IMR-90 (cell line): Measurements from ENCODE around the gene ACYP2.

ENCODE experiments used
- CEBPB ChIP-seq: IDR thresholded peaks from 2 replicates; pipeline ENCODE4 v1.6.1; 2012; ENCODE audit warnings: low read depth, low read length, improper control_type of control experiment
- POLR2A ChIP-seq: IDR thresholded peaks from 2 replicates; pipeline ENCODE4 v1.6.1; 2012; ENCODE audit warnings: mild to moderate bottlenecking, low read depth, low read length
- RAD21 ChIP-seq: IDR thresholded peaks from 2 replicates; pipeline ENCODE4 v1.6.1; 2012; ENCODE audit warnings: low read length, improper control_type of control experiment
- TF ChIP-seq, protein P1 (sequence below): conservative IDR thresholded peaks from 2 replicates; pipeline ENCODE4 v1.5.1; 2012; ENCODE audit warnings: mild to moderate bottlenecking, low read depth, low read length, improper control_type of control experiment

DNA sequence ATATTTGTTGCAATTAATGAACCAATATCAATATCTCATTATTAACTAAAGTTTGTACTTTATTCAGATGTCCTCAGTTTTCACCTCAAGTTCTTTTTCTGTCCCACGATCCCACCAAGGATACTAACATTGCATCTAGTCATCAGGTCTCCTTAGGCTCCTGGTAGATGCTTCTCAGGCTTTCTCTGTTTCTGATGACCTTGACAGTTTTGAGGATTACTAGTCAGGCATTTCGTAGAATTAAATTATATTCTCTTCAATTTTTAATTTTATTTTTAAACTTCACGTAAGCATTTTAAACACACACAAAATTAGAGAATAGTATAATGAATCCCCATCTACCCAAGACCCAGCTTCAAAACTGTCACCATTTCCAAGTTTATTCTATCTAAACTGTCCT is 5.6 kb upstream of the ACYP2 start:
- TF ChIP-seq, protein P1, sequence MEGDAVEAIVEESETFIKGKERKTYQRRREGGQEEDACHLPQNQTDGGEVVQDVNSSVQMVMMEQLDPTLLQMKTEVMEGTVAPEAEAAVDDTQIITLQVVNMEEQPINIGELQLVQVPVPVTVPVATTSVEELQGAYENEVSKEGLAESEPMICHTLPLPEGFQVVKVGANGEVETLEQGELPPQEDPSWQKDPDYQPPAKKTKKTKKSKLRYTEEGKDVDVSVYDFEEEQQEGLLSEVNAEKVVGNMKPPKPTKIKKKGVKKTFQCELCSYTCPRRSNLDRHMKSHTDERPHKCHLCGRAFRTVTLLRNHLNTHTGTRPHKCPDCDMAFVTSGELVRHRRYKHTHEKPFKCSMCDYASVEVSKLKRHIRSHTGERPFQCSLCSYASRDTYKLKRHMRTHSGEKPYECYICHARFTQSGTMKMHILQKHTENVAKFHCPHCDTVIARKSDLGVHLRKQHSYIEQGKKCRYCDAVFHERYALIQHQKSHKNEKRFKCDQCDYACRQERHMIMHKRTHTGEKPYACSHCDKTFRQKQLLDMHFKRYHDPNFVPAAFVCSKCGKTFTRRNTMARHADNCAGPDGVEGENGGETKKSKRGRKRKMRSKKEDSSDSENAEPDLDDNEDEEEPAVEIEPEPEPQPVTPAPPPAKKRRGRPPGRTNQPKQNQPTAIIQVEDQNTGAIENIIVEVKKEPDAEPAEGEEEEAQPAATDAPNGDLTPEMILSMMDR = no peak
- no peak for TF ChIP-seq CEBPB
- TF ChIP-seq RAD21 = no peak
- TF ChIP-seq POLR2A = no peak
